ENCODE data around the gene BRD1.

DNA sequence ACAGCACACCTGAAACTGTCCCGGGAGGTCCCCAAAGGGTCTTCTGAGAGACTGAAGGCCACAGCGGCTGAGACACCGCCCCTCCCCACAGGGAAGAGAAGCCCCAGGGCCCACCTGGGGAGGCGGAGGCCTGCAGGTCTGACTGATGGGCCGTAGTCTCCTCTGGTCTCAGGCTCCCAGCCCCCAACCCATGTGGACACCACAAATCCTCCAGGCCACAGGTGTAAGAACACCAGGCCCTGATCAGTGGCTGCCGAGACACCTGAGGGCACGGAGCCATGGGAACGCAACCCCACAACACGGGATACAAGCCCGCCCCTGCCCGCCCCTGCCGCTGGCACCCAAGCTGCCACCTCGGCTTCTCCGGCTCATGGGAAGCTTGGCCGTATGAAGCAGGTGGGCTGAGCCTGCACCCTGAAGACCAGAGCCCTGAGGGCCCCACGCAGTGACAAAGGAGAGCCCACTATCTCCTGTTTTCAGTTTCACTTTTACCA is 46.3 kb downstream of the BRD1 start:
- TF ChIP-seq TAF1 (IDR thresholded peaks at IDR 0.05; ENCODE audit: low read depth) (no peak), EP300 (IDR thresholded peaks at IDR 0.05; ENCODE audit: borderline replicate concordance) (no peak), FOXM1 (IDR thresholded peaks at IDR 0.05; ENCODE audit: borderline replicate concordance, low read depth) (no peak), YY1 (IDR thresholded peaks at IDR 0.05; ENCODE audit: low read depth) (no peak), TCF12 (IDR thresholded peaks at IDR 0.05; ENCODE audit: low read depth) (no peak), EGR1 (IDR thresholded peaks at IDR 0.05) (no peak), TEAD4 (IDR thresholded peaks at IDR 0.05) (no peak), CREB1 (IDR thresholded peaks at IDR 0.05; ENCODE audit: low read depth) (no peak)
- TF ChIP-seq, protein P1, sequence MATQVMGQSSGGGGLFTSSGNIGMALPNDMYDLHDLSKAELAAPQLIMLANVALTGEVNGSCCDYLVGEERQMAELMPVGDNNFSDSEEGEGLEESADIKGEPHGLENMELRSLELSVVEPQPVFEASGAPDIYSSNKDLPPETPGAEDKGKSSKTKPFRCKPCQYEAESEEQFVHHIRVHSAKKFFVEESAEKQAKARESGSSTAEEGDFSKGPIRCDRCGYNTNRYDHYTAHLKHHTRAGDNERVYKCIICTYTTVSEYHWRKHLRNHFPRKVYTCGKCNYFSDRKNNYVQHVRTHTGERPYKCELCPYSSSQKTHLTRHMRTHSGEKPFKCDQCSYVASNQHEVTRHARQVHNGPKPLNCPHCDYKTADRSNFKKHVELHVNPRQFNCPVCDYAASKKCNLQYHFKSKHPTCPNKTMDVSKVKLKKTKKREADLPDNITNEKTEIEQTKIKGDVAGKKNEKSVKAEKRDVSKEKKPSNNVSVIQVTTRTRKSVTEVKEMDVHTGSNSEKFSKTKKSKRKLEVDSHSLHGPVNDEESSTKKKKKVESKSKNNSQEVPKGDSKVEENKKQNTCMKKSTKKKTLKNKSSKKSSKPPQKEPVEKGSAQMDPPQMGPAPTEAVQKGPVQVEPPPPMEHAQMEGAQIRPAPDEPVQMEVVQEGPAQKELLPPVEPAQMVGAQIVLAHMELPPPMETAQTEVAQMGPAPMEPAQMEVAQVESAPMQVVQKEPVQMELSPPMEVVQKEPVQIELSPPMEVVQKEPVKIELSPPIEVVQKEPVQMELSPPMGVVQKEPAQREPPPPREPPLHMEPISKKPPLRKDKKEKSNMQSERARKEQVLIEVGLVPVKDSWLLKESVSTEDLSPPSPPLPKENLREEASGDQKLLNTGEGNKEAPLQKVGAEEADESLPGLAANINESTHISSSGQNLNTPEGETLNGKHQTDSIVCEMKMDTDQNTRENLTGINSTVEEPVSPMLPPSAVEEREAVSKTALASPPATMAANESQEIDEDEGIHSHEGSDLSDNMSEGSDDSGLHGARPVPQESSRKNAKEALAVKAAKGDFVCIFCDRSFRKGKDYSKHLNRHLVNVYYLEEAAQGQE (IDR thresholded peaks at IDR 0.05; ENCODE audit: low read depth), result no peak
- TF ChIP-seq, protein P2, sequence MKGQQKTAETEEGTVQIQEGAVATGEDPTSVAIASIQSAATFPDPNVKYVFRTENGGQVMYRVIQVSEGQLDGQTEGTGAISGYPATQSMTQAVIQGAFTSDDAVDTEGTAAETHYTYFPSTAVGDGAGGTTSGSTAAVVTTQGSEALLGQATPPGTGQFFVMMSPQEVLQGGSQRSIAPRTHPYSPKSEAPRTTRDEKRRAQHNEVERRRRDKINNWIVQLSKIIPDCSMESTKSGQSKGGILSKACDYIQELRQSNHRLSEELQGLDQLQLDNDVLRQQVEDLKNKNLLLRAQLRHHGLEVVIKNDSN (IDR thresholded peaks at IDR 0.05), result no peak
